NK-92 treated with Interleukin-12 subunit alpha and Interleukin-12 subunit beta, amount 100 ng/mL, for 24 hours (cell line): ENCODE measurements around the gene CACNA1C.

Experiments used
- DNase-seq: peaks from one replicate; lab custom pipeline; 2025; lab: John Stamatoyannopoulos, UW

Gene CACNA1C

DNA sequence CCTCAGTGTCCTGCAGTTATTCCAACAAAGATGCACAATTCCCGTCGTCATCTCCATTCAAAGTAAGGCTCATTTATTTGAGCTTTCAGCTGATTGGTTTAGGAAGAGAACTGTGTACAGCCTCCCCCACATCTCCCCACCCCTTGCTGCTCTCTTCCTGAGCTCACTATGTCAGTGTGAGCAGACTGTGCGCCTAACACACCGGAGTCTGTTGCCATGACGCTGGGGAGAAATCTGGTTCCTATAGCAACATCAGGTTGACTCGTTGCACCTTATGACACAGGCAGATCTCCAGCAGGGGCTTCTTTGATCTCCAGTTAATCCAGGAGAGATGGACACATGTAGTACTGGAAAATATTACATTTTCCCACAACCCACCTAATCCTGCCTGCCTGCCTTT, 319.4 kb downstream of the CACNA1C start:
- no peak for DNase-seq

DNA sequence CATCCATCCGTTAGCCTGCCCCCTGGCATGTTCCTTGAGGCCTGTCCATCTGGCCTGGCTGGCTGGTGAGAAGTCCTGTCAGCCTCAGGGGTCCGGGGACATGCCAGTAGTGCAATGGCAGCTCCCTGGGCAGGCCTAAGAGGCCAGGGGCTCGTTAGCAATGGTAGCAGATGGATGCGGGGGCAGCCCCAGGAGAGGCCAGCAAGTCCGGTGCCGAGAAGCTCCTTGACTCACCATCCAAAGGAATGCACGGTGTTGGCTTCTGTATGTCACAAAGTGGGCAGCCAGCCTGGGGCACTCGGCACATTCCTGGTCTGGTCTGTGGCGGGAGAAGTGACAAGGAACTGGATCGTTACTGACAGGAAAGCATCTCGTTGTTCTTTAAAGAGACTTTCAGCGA, 319.9 kb downstream of the CACNA1C start:
- no peak for DNase-seq

DNA sequence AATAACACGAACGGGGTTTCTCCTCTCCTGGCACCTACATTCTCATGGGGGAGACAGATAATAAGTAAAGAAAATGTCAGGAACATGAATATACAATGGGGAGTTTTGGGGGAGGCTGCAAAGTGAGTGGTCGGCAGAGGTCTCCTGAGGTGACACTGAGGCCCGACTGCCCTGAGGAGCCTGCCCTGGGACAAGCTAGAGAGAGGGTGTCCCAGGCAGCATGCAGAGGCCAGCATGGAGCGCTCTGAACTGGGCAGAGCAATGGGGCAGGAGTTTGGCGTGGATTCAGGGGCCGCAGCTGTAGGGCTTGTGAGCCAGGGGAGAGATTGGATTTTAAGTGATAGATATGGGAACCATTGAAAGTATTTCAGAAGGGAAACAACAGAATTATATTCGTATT, 320.5 kb downstream of the CACNA1C start:
- DNase-seq: no peak

DNA sequence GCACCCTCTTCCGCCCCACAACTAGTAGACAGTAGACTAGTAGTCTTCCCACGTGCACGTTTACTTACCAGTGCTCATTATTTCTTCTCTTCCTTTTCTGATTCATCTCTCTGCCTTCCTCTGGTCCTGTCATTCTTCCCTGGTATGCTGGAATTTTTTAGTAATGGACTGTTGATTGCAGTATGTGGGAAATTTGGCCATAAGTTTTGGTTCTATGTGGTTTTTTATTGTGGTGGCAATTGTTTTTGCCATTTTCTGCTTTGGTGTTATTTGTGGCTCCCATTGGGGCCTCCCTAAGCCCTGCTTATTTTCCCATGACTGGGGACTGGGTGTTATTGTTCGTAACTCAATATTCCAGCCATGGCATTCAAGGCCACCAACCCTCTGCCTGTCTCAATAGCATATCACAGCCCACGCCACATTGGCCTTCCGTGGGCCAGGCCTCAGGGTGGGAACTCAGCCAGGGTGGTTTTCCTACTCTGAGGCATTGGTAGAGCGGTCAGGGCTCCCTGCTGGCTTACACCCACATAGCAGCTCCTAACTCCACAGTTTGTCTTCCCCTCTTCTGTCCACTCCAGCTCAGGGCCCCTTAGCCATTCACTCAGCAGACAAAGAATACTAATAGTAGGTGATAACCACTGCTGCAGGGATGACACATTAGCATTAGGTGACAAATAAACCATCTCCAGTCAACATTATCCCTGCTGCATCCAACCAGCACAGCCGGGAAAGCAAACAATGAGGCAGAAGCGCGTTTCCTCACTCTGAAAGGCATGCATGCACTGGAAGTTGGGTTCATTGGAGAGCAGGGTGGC, 321.5 kb downstream of the CACNA1C start:
- no peak for DNase-seq

DNA sequence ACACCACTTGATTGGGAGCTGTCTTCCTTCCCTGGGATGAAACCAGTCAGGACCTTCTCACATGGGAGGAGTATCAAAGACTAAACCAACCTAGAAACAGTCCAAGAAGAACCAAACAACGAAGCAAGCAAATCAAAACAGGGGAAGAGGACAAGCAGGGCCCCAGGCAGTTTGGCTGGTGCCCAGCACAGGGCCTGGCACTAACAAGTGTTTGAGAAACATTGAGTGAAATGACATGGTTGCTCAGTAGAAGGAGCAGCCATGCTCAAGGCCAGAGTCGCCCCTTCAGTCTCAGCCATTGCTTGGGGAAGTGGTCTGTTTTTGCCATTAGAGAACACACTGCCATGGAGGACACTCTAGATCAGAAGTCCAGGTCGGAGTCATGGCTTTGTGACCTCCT, 323.1 kb downstream of the CACNA1C start:
- DNase-seq: no peak

DNA sequence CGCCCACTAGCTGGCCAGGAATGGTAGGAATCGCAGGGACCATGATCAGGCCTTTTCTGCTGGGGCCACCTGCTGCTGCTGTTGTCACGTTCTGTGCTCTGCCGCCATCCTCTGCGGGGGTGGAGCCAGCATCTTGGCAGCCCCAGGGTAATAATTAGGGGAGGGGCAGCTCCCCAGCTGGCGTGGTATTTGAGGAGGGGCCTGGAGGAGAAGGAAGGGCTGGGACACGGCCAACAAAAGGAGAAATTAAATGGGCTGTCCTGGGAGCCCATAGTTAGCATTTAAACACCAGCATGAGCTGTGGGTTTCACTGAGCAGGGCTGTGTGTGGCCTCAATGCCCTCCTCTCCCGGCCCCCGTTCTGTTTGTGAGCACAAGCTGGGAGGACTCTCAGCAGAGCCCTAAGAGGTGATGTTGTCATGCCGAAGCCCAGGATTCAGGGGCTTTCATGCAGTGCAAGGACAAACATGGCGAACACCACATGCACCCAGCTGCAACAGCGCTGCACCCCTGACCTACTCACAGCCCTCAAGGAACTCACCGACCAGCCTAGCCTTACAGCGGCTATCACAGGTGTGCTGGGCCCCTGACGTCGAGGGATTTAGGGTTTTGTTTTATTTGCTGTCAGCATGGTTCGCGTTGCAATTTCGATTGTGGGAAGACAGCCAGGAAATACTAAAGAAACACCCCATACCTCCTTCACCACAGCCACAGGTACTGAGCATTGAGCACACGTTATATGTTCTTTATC, 324.3 kb downstream of the CACNA1C start:
- no peak for DNase-seq

DNA sequence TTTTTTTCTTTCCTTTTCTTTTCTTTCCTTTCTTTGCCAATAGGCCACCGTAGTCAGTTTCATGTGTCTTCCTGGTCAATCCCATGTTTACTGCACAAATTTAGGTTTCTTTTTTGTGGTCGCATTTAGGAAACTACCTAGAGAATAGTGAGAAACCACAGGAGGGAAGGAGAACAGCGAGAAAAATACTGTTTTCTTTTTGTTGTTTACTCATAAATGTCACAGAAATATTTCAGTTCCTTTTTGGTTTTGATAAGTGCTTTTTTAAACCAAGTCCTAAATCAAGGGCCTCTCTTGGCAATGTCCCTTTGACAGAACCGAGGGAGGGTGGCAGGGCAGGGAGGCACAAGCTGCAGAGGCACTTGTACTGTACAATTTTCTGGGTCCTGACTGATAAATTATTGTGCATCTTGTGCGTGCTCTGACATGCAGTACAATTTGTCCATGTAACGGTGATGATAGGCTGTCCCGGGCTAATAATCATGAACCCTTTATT, 326.1 kb downstream of the CACNA1C start:
- no peak for DNase-seq

DNA sequence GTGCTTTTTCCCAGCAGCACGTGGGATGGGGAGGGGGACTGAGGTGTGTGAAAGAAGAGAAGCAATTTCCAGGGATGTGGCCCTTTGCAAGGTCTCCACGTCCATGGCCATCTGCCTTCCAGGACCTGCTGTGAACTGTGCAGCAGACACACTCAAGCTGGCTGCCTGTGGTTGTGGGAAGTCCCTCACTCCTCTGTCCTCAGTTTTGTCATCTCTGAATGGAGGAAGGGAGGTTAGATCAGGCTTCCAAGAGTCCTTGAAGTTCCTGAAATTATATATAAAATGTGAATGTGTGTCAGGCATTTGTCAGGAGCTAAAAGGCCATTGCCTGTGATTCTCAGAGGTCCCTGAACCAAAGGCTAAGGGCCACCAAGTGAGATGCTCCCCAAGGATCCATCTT, 328.2 kb downstream of the CACNA1C start:
- DNase-seq: no peak

DNA sequence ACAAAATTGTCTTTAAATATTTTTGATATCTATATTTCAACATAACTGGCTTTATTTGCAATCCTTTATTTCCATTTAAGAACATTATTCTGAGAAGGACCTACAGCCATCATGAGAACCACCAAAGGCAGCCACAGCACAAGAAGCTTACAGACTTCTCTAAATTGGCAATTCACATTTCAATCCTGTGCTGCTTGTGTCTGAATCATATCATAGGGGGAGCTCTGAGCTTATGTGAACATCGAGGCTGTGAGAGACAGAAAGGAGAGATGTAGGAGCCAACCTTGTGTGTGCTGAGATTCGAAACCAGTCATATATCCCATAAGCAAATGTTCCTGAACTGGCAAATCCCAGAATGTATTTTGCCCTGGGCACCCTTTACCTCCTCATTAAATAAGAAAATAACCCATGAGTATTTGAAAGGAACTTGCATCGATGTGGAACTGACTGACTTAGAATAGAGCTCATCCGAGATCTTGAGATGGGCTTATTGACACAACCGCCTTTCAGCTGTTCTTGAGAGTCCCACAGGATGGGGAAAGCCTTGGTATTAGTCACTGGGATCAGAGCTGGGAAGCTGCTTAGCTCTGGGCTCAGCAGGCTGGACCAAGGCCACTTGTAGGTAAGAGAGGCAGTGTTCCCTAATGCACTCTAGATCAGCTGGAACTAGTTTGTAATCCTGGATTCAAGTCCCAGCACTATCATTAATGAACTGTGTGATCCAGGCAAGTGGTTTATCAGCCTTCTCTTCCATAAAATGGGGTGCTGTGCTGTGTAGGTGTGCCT, 329.8 kb downstream of the CACNA1C start:
- no peak for DNase-seq

DNA sequence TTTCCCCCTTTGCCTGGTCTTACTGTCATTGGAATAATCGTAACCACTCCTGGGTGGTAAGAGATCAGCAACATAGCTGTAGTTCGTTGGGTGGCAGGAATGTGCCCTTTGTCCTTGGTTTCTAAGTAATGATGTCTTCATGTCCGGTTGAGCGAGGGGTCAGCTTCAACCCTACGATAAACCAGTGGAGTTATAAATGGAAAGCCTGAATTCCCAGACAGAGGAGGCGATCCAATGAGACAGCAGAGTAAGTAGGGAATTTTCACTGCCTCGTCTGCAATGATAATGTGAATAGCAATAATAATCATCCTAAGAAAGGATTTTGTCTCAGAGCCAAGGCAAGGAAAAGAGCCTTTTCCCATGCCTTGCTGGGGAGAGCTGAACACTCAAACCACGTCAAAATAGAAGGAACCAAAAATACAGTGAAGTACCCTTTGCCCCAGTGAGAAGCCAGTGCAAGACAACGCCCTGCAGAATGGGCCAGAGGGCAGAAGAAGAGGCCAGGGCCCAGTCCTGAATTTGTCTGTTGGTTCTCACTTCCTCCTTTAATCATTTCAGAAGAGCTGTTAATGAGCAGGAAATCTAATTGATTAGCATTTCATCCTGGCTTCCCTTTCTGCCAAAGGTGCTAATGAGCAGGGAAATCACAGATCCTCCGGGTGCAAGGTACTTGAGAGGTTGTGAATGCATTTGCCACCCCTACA, 330.7 kb downstream of the CACNA1C start:
- no peak for DNase-seq

DNA sequence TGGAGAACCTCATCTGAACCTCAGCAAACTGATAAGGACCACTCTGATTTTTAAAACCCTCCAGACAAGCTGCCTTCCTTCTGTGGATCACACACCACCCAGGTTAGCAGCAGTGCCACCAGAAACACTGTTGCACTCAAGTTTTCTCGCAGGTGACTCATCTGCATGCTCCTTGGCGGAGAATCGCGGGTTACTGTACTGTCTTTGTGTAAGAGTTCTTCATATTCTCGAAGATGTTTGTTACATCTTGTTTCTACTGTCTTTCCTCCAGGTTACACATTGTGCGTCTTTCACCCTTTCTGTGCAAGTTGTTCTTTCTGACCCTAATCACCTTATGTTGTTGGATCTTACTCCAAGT, 331.2 kb downstream of the CACNA1C start:
- no peak for DNase-seq

DNA sequence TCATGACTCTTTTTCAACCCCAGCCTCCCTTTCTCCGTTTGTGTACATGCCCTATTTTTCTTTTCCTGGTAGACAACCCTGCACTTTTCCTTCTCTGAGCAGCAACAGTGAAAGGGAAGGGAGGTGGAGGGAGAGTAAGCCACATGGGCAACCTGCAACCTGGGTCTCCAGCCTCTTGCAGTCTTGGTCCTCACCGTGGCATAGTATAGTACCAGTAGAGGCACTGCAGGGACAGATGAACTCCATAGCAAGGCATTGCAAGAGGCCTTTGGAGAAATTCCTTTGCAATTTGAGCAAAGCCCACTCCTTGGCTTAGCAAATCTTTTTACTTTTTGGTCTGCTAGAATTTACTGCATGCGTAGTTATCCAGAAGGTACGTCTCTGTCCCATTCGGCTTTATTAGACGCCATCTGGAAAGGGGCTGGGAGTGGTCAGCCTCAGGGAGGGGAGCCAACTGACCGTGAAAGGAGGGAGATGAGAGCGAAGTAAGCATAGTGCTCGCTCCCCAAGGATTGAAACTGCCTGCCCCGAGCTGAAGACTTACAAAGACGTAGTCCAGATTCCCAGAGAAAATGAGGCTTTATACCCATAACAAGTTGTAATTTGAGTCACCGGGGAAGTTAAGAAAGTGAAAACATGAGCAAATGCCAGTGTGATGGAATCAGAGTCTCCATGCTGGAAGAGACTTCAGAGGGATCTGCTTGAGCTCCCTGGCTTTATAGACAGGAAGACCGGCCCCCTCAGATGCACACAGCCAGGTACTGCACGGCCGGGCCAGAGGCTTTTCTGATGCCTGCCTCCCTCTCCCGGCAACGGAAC, 332.0 kb downstream of the CACNA1C start:
- DNase-seq: no peak

DNA sequence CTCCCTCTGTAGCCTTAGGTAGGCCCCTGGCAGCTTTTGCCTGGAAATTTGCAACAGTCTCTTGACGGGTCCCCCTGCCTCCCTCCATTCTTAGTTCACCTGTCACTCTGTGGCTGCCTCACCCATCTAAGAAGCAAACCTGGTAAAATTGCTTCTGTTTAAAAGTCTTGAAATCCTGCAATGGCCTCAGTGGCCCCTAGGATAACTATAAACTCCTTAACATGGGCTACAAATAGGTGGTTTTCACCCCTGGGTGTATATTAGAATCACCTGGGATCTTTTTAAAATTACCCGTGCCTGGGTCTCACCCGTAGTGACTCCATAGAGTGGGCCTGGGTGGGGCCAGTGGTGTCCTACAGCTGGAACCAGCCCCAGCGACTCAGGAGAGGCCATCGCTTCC, 332.7 kb downstream of the CACNA1C start:
- DNase-seq: no peak

DNA sequence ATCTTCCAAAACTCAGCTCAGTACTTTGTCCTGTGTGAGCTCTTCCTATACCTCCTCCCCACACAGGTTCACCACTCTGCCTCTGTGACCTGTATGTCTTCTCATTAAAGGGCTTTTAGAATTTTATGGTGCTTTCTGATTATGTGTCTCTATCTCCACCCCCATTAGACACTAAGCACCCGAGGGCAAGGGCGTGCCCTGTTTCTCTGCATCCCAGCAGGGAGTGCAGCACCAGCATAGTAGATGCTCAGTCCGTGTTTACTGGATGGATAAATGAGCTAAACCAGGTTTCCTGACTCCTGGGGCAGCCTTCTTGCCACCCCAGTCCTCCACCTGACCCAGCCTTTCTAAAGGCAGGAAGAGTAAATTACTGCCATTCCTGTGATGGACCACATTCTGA, 333.8 kb downstream of the CACNA1C start:
- DNase-seq: no peak

DNA sequence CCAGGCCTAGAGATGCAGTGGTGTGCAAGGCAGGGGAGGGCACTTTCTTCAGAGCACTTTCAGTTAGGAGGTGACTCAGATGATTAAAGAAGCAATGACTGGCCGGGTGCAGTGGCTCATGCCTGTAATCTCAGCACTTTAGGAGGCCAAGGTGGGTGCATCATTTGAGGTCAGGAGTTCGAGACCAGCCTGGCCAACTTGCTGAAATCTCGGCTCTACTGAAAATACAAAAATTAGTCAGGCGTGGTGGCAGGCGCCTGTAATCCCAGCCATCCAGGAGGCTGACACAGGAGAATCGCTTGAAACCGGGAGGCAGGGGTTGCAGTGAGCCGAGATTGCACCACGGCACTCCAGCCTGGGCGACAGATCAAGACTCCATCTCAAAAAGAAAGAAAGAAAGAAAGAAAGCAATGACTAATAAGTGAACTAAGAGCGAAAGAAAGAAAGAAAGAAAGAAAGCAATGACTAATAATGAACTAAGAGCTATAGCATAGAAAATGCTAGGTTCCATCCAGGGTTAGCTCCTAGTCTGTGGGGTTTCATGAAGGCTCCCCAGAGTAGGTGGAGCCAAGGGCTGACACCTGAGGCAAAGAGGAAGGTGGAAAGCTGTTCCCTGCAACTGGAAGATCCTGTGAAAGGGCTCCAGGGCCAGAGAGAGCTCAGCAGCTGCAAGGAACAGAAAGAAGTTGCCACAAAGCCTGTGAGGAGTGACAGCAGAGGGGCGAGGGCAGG, 334.5 kb downstream of the CACNA1C start:
- no peak for DNase-seq

DNA sequence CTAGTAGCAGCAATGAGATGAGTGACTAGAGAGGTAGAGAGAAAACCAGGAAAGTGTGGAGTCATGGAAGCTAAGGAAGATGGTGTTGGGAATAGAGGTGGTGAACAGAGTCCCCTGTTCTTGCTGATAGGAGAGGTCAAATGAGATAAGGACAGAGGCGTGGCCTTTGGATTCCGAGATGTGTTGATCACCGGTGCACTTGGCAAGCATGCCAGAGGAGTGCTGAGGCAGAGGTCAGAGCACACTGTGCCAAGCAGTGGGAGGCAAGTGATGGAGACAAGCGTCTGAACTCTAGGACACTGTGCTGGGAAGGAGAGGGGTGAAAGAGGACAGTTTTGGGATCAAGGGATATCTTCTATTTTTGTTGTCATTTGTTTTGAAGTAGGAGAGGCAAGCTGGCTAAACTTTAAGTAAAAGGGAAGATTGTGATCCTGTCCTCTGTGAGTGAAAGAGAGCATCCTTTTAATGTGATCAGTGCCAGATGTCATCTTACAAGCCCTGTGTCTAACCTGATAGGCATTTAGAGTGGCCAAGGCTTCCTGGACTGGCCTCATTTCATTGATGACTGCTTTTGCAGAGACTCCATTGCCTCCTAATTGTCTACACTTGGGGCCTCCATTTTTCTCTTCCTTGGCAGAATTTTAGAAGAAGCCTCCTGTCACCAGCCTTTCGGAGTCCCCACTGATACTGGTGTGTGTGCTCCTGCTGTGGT, 336.4 kb downstream of the CACNA1C start:
- DNase-seq: no peak

DNA sequence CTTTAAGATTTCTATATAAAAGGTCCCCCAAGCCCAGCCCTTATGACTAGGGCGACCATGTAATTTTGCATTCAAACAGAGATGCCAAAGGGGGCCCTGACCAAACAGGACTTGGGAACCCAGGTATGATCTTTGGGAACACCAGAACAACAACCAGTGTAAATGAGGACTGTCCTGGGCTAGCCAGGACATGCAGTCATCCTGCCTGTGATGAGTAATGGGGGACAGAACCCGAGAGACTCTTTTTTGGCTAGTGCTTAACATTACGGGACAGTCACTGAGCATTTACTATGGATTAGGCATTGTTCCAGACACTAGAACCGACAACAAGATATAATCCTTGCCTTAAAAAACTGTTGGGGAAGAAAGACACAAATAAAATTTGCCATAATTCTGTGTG, 337.3 kb downstream of the CACNA1C start:
- no peak for DNase-seq

DNA sequence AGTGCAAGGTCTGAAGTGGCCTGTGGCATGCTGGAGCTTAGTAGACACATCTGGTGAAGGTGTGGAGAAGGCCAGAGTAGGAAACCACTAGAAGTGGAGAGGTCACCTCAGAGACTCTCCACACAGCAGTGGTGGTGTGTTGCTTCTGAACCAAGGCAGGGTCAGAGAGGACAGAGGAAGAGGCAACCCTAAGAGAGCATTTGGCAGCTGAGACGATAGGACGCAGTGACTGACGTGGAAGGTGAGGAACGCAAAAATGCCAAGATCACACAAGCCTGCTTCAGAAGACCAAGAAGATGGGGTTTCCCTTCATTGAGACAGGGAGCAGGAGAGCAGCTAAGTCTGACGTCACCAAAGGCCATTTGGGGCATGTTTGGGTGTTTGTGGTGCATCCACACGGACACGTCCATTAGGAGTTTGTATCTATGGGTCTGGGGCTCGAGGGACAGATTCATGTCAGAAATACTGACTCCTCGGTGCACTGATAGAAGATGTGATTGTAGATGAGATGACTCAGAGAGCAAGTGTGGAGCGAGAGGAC, 338.1 kb downstream of the CACNA1C start:
- DNase-seq: no peak

DNA sequence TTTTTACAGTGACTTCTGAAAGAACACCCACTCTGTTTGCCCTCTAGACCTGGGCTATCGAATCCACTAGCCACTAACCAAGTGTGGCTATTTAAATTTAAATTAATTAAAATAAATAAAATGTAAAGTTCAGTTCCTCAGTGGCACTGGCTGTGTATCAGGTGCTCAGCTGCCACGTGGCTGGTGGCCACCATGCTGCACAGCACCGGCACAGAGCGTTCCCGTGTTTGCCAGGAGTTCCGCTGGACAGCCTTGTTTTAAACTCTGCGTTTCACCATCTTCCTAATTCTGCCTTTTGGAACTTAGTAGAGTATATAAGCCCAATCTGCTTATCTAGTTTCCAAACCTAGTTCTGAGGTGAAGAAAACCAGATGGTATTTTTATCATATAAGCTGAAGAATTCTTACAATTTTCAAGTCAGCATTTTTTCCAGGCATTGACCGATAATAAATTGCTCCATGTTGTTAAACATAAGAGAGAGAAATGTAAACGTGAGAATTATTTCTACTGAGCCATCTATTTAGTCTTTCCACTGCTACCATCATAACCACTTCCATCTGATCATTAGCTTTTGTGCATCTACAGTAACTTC, 339.0 kb downstream of the CACNA1C start:
- no peak for DNase-seq
